ENCODE data around the gene BRCC3.

- TF ChIP-seq EZH2phosphoT487 (IDR thresholded peaks at IDR 0.05; ENCODE audit: low read length) (no peak), EZH2 (optimal IDR thresholded peaks at IDR 0.05; ENCODE audit: low read depth, low read length) (no peak)
- TF ChIP-seq, protein P1, sequence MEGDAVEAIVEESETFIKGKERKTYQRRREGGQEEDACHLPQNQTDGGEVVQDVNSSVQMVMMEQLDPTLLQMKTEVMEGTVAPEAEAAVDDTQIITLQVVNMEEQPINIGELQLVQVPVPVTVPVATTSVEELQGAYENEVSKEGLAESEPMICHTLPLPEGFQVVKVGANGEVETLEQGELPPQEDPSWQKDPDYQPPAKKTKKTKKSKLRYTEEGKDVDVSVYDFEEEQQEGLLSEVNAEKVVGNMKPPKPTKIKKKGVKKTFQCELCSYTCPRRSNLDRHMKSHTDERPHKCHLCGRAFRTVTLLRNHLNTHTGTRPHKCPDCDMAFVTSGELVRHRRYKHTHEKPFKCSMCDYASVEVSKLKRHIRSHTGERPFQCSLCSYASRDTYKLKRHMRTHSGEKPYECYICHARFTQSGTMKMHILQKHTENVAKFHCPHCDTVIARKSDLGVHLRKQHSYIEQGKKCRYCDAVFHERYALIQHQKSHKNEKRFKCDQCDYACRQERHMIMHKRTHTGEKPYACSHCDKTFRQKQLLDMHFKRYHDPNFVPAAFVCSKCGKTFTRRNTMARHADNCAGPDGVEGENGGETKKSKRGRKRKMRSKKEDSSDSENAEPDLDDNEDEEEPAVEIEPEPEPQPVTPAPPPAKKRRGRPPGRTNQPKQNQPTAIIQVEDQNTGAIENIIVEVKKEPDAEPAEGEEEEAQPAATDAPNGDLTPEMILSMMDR (IDR thresholded peaks at IDR 0.05; ENCODE audit: low read length): no peak
Measured at GRCh38 chrX:155134255-155134654, 62.9 kb downstream of the BRCC3 start.

Measured in MM.1S (cell line).